Ramos (cell line): ENCODE measurements around the gene PIK3C3.

ENCODE experiments used
- in situ Hi-C: fragments of 300-500 bp; cut with MboI; formaldehyde crosslinking; loops from one replicate; pipeline ENCODE4 v1.14.3; 2022; ENCODE audit warnings: low sequenced_read_pairs; ENCODE audit not compliant: unreplicated experiment

PIK3C3 gene

GRCh38 chr18:42053188-42053781 is 98.3 kb downstream of the PIK3C3 start:
- in situ Hi-C loops = no loop called here

DNA sequence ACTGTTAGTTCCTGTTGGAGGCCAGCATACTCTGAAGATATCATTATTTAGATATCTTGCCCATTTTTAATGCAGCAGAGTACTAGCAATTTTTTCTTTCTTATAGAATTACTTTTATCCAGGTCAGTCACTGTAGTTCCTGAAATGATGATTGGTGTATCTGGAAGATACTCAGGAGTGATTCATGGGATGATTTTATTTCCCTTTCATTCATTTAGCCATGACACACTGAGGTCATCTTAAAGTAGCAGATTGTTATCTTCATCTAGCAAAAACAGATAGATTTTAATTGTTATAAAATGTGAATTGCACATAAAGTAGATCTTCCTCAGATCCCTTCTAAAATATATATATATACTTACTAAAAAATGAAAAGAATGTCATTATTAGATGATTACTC is 109.1 kb downstream of the PIK3C3 start:
- in situ Hi-C loops = no loop called here

DNA sequence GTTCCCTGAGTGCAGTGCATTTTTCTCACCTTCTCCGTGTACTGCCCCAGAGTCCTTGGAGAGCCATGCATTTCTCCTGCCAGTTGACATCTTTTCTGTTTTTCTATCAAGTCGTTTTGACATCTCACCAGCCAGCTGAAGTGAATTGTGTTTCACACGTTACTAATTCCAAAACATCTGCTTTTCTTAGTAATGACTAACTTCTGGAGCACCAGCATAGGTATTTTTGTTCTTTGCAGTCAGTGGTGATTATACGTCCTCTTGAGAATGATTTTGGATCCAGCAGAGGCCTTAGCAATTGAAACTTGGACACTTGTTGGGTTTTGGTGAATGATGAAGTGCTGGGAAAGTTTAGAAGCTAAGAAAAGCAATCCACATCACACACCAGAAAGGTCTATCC is 112.5 kb downstream of the PIK3C3 start:
- in situ Hi-C loops = no loop called here

GRCh38 chr18:42068030-42068429 is 113.0 kb downstream of the PIK3C3 start:
- in situ Hi-C loops = no loop called here

- in situ Hi-C loops = no loop called here
These were observed 114.0 kb downstream of the PIK3C3 start for GRCh38 chr18:42069036-42069435.

GRCh38 chr18:42072407-42072806 is 117.4 kb downstream of the PIK3C3 start:
- in situ Hi-C loops = no loop called here

GRCh38 chr18:42074704-42075103 is 119.7 kb downstream of the PIK3C3 start:
- in situ Hi-C loops = no loop called here

DNA sequence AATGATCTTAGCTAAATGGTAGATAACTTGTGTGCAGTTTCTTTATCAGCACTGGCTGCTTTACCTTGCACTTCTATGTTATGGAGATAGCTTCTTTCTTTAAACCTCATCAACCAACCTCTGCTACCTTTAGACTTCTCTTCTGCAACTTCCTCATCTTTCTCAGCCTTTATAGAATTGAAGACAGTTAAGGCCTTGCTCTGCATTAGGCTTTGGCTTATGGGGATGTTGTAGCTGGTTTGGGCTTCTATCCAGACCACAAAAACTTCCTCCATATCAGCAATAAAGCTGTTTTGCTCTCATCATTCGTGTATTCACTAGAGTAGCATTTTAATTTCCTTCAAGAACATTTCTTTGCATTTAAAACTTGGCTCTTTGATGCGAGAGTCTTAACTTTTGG is 123.7 kb downstream of the PIK3C3 start:
- in situ Hi-C loops = no loop called here

DNA sequence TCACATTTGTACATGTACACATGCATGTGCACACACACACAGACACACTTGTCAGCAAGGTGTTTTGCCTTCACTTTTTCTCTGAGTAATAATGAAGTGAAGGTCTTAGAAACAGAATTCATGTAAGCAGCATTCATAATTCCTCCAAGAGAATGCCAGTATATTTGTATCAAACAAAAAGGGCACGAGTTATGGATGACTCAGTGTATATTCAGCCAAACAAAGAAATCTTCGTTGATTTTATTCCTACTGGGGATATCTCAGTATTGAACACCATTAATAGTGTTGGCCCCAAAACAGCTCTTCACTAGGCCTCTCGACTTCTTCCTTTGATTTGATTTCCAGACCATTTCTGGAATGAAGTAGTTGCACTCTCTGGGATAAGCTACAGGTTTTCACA is 125.3 kb downstream of the PIK3C3 start:
- in situ Hi-C loops = no loop called here

GRCh38 chr18:42082415-42083234 is 127.6 kb downstream of the PIK3C3 start:
- in situ Hi-C loops = no loop called here

DNA sequence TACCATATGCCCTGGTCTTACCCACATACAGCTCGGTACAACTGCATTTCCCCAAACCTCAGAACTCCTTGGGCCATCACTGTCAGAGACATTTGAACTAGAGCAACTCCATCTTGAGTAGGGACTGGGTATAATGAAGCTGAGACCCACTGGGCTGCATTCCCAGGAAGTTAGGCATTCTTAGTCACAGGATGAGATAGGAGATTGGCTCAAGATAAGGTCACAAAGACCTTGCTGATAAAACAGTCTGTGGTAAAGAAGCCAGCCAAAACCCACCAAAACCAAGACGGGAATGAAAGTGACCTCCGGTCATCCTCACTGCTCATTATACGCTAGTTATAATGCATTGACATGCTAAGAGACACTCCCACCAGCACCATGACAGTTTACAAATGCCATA is 131.3 kb downstream of the PIK3C3 start:
- in situ Hi-C loops = no loop called here

DNA sequence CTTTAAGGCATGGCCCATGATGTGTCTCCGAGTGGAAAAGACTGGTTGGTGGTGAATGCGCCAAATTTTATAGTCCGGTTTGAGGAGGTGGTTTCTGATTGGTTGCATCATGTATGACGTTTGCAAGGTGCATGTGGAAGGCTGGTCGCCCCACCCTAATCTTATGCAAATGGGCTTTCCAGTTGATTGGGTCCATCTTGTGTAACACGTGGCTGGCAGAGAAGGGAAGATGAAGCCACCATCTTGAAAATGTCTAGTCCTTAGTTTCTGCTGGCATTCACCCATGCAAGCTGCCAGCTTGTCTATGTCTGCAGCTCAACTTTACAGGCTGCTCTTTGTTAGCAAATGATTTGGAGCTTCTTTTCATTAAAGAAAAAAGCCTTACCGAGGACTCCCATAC is 132.2 kb downstream of the PIK3C3 start:
- in situ Hi-C loops = no loop called here

DNA sequence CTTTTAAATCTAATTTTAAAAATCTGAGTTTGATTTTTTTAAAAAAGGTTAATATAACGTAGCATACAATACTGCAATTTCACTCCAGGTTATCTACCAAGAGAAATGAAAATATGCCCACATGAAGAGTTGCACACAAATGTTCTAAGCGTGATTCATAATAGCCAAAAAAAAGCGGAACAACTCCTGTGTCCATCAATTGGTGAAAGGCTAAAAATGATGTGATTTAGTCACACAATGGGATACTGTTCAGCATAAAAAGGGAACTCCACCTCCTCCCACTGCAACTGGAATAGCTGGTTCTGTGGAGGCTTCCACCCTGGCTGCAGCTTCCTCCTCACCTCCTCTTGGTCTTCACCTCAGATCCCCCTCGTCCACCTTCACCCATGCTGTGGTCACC is 132.8 kb downstream of the PIK3C3 start:
- in situ Hi-C loops = no loop called here

DNA sequence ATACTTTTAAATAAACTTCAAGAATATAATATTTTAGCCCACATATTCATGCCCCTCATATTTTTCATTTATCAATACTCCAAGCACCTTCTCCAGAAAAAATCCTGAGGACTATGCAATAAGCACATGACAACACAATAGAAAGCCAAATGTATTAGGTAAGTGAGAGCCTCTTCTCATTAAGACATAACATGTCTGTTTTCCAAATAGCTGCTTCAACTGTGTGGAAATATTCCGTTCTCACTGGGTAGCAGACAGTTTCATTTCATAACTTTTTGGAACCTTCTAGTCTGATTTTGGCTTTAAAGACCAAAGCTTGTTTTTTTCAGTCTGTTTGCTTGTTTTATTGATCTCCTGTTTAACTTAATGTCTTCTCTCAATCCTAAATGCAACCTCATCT is 137.8 kb downstream of the PIK3C3 start:
- in situ Hi-C loops = no loop called here

DNA sequence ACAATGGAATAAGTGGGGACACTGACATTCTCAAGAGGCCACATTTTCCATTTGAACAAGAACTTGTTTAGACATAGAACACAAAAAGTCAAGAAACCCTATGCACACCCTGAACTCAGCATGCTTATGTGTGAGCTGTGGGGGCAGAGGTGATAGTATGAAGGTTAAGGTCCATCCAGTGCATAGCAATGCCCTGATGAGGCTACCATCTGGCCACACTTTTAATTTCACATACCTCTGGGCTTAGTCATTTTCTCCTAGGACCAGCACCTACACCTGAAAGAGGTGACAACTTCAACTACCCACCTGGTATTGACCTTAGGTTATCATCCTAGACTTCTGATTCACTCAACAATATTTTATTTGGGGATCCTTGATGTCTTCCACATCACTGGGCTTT is 139.8 kb downstream of the PIK3C3 start:
- in situ Hi-C loops = no loop called here

GRCh38 chr18:42095732-42096377 is 140.8 kb downstream of the PIK3C3 start:
- in situ Hi-C loops = no loop called here

DNA sequence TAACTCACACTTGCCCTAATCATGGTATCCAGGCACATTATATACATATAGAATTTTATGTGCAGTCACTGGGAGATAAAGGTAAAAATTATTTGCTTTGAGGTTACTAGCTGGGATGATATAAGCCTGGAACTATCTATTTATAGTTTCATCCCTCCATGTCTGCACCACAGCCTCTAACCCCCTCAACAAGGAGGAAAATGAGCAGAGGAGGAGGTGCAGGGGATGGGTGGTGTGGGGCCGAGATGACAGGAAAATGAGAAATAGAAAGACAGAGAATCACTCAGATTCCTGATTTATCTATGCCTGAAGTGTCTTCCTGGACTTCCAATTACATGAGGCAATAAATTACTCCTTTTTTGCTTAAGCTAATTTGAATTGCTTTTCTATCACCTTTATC is 145.2 kb downstream of the PIK3C3 start:
- in situ Hi-C loops = loop anchor here (25.0 kb wide), 2 partner anchors 1162 to 1462 kb away; no protein-coding TSS in a partner anchor

- in situ Hi-C loops = loop anchor here (25.0 kb wide), 2 partner anchors 1161 to 1461 kb away; no protein-coding TSS in a partner anchor
These were observed 145.9 kb downstream of the PIK3C3 start for GRCh38 chr18:42100911-42101310.

GRCh38 chr18:42105394-42105793 is 150.4 kb downstream of the PIK3C3 start:
- in situ Hi-C loops = loop anchor here (25.0 kb wide), 2 partner anchors 1157 to 1457 kb away; no protein-coding TSS in a partner anchor

GRCh38 chr18:42106784-42107183 is 151.8 kb downstream of the PIK3C3 start:
- in situ Hi-C loops = loop anchor here (25.0 kb wide), 2 partner anchors 1156 to 1456 kb away; no protein-coding TSS in a partner anchor

- in situ Hi-C loops = loop anchor here (25.0 kb wide), 2 partner anchors 1155 to 1455 kb away; no protein-coding TSS in a partner anchor
These were observed 152.3 kb downstream of the PIK3C3 start for GRCh38 chr18:42107287-42107686.
